Stromal cell of bone marrow (primary cell): Measurements from ENCODE around the gene FBXO48.
A peak's percentile ranks its signal among the peaks of the same experiment; 100 is the strongest.

Source experiments
- DNase-seq: peaks from one replicate; pipeline ENCODE4 v3.0.0-alpha.2; 2012; ENCODE audit warnings: low read depth

Gene FBXO48

GRCh38 chr2:68435615-68436014 is 31.5 kb downstream of the FBXO48 start:
- DNase-seq: peak; percentile 49

GRCh38 chr2:68434981-68435380 is 32.1 kb downstream of the FBXO48 start:
- no peak for DNase-seq

- no peak for DNase-seq
Observed at GRCh38 chr2:68432696-68433658, 34.1 kb downstream of the FBXO48 start.

- no peak for DNase-seq
Observed at GRCh38 chr2:68431316-68431972, 35.6 kb downstream of the FBXO48 start.

- no peak for DNase-seq
Observed at GRCh38 chr2:68429311-68429826, 37.7 kb downstream of the FBXO48 start.

- DNase-seq: no peak
Observed at GRCh38 chr2:68428746-68429145, 38.3 kb downstream of the FBXO48 start.

- no peak for DNase-seq
Observed at GRCh38 chr2:68428126-68428525, 39.0 kb downstream of the FBXO48 start.

- DNase-seq: no peak
Observed at GRCh38 chr2:68426848-68427579, 40.1 kb downstream of the FBXO48 start.

GRCh38 chr2:68426446-68426845 is 40.6 kb downstream of the FBXO48 start:
- no peak for DNase-seq

- no peak for DNase-seq
Observed at GRCh38 chr2:68425503-68425902, 41.6 kb downstream of the FBXO48 start.

- DNase-seq: no peak
Observed at GRCh38 chr2:68423966-68424650, 43.0 kb downstream of the FBXO48 start.

- DNase-seq: no peak
Observed at GRCh38 chr2:68420254-68420910, 46.7 kb downstream of the FBXO48 start.

- DNase-seq: no peak
Observed at GRCh38 chr2:68418855-68419254, 48.2 kb downstream of the FBXO48 start.

GRCh38 chr2:68418419-68418818 is 48.7 kb downstream of the FBXO48 start:
- no peak for DNase-seq

GRCh38 chr2:68417926-68418325 is 49.2 kb downstream of the FBXO48 start:
- no peak for DNase-seq

- no peak for DNase-seq
Observed at GRCh38 chr2:68416081-68416675, 50.9 kb downstream of the FBXO48 start.

- DNase-seq: no peak
Observed at GRCh38 chr2:68415521-68415920, 51.6 kb downstream of the FBXO48 start.

GRCh38 chr2:68414876-68415275 is 52.2 kb downstream of the FBXO48 start:
- no peak for DNase-seq

GRCh38 chr2:68414452-68414851 is 52.6 kb downstream of the FBXO48 start:
- no peak for DNase-seq

- DNase-seq: no peak
Observed at GRCh38 chr2:68413466-68413865, 53.6 kb downstream of the FBXO48 start.
